Islet of Langerhans (tissue), 1 donor: Measurements from ENCODE around the gene PDGFRB.

Experiments used
- FAIRE-seq: peaks from one replicate; lab custom pipeline; 2011; peaks lifted over from hg19 to GRCh38; lab: Jason Lieb, UNC

Gene PDGFRB

GRCh38 chr5:150081541-150082283, 73.9 kb downstream of the PDGFRB start:
- no peak for FAIRE-seq

GRCh38 chr5:150080696-150081435, 74.8 kb downstream of the PDGFRB start:
- FAIRE-seq: no peak

GRCh38 chr5:150079909-150080461, 75.7 kb downstream of the PDGFRB start:
- FAIRE-seq: no peak

DNA sequence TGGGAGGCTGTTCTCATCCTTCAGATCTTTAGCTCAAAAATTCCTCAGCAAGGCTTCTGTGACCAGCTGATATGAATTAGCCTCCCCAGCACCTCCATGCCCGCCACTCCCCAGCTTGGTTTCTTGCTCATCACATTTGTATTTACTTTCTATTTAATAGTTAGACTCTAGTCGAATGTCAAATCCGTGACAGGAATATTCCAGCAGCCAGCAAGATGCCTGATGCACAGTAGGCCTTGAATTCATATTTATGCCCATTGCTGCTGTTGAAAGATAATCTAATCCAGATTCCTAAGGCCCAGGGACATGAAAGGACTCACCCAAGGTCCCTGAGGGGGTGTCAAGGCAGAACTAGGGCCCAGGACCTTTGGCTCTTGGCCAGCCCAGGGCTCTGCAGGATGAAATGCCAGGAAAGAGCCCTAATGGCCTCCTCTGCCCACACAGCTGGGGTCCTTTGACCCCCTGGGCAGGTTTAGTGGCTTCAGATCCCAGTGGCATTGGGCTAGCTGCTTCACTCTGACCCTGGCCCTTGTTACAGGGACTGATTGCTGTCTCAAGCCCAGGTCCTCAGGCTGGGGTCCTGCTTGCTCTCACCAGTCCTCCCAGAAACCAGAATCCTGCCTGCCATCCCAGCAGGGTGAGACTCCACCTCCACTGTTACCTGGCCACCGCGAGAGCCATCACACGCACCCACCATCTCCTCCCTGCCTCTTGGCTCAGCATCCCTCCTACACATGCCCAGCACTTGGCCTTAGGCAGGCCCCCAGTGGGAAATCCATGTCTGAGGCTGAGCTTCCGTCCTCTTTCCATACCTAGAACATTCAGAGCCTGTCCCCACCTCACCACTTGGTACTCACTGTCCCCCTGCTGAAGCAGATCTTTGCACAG, 76.6 kb downstream of the PDGFRB start:
- no peak for FAIRE-seq

DNA sequence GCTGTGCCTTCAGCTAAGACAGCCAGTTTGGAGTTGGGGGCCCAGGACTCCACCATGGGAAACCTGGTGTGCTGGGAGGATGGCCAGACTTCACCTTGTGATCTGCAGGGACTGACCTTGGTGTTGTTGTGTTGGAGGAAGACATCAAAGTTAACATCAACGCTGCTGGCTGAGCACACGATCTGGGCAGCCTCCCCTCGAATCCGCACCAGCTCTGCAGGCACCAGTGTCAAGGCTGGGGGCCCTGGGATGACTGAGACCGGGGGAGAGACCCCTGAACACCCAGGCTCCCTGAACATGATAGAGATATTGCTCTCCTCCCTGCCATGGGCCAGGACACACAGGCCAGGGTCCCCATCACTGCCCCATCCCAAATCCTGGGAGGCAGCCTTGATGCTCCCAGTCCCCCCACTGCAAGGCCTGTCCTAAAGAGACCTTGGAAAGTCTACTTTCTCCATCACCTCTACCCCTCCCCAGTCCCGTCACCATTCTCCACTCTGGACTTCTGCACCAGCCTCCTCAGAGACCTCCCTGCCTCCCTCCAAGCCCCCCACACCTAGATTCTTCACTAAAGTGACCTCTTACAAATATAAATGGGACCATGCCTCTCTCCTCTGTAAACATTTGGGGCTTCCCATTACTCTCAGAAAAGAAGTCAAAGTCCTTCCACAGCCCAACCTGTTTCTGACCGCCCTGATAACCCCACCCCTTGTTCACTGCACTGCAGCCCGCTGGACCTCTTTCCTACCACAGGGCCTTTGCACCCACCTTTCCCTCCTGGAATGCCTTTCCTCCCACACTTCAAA, 77.4 kb downstream of the PDGFRB start:
- no peak for FAIRE-seq

DNA sequence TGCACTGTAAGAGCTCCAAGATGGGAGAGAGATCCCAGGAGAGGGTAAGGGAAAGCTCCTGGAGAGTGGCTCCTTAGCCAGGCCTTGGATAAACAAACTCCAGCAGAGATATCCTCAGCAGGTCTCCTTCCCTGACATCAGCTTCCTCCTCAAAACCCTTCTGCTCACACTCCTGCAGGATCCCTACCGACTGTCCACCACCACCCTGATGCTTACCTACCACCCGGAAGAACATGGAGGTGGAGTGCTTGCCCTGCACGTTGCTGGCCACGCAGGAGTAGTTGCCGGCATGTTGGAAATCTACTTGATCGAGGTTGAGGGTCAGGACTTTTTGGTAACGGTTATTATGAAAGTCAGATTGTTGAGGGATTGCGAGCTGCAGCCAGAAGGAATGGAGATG, 78.6 kb downstream of the PDGFRB start:
- FAIRE-seq: no peak

DNA sequence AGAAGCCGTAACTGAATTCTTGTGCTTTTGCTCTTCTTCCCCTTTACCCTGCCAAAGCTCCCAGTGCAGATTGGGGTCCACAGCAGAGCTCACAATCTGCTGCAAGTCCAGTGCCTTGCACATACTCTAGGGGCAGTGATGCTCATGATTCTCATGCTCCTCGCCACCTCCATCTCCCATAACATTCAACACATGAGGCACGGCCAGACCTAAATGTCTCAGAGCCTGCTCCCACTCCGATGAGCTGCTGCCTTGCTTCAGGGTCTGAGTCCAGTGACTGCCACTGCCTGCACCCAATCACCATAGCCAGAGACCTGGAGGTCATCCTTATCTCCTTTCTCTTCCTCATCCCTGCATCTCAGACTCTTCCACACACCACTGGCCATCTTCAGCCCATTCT, 79.8 kb downstream of the PDGFRB start:
- no peak for FAIRE-seq

DNA sequence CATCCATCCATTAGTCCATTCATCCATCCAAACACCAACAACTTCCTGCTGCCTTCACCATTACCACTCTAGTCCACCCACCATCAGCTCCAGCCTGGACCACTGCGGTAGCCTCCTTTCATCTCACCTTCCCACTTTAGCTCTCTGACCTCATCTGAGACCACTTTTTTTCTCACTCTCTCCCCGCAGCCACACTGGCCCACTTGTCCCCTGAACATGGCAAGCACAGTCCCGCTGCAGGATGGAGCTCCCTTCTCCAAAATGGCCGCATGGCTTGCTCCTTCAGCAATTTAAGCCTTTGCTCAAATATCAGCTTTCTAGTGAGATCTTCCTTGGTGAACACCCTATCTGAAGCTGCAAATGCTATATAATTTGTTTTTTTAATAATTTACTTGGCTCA, 80.4 kb downstream of the PDGFRB start:
- no peak for FAIRE-seq

DNA sequence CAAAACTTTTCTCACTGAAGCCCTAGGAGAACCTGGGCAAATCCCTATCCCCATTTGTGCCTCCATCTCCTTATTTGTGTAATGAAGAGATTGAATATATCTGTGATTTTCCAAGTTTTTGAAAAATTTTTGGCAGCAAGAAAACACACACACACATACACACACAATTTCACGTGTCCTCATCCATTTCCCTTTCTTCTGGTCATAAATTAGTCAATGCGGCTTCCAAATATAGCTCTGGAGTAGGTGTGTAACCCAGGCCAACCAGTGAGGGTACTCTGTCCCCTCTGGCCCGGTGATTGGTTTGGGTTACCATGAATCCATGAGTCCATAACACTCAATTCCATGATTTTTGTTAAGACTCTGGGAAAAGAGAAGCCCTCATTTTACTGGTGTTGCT, 82.0 kb downstream of the PDGFRB start:
- FAIRE-seq: no peak

DNA sequence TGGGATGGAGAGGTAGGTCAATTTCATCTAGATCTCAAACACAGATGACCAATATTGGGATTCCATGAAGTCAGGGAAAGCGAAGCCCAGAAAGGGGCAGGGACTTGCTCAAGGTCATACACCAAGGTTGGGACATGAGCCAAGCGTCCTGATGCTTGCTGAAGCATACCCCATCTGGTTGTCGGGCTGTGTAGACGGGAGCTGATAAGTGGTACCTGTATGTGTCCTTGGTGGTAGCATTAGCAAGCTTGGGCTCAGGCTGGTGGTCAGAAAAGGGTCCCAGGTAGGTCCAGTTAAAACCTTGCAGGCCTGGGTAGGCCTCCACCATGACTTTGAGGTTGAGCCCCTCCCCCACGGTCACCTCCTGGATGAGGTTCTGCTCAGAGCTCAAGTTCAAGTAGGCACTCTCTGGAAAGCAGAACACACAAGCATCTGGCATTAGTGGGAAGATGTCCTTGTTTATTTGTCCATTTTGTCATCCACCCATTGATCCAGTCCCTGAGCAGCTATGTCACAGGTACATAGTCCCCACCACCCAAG, 82.5 kb downstream of the PDGFRB start:
- no peak for FAIRE-seq

DNA sequence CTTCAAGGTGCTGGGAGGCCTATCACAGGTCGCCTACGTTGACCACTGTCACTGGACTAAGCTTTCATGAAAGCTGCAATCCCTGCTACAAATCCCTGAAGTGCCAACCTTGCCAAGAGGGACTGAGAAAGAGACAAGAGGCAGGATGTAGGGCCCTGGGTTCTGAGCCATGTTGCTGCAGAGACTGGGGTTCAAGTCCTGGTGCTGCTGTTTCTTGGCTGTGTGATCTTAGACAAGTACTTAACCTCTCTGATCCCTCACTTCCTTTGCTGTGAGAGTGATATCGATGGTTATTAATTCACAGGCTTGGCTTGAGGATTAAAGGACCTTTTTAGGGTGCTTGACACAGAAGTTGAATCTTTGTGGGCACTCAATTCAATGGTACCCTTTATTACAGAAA, 84.8 kb downstream of the PDGFRB start:
- no peak for FAIRE-seq

- FAIRE-seq: no peak
Measured at GRCh38 chr5:150069672-150070627, 85.7 kb downstream of the PDGFRB start.

DNA sequence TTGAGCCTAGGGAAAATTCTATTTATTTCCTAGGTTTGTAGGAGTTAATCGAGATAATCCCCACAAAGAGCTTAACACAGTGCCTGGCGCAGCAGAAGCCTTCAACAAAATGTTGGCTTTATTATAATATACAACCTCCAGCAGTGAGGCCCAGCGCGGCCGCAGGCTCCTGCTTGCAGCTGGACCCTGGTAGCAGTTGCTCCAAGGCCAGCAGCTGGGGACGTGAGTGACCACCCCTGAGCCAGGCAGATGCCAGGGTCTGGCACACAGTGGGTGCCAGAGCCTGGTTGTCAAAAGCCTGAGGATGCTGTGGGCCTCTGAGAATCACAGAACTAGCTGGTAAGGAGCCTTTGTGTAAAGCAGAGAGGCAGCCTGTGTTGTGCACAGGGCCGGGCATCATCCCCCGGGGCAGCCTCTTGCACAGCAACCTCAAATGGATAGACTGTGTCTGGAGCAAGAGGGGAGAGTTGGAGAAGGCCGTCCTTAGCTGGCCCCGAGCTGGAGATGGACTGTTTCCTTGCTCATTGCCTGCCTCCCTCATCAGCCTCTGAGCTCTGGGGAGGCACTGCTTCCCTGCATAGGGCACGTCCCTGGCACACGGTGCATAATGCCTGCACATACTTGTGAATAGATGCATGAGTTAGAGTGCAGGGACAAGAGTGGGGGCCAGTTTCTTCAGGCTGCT, 86.5 kb downstream of the PDGFRB start:
- no peak for FAIRE-seq

GRCh38 chr5:150068472-150068871, 87.2 kb downstream of the PDGFRB start:
- no peak for FAIRE-seq

GRCh38 chr5:150068071-150068470, 87.6 kb downstream of the PDGFRB start:
- no peak for FAIRE-seq

GRCh38 chr5:150067405-150067960, 88.2 kb downstream of the PDGFRB start:
- no peak for FAIRE-seq

DNA sequence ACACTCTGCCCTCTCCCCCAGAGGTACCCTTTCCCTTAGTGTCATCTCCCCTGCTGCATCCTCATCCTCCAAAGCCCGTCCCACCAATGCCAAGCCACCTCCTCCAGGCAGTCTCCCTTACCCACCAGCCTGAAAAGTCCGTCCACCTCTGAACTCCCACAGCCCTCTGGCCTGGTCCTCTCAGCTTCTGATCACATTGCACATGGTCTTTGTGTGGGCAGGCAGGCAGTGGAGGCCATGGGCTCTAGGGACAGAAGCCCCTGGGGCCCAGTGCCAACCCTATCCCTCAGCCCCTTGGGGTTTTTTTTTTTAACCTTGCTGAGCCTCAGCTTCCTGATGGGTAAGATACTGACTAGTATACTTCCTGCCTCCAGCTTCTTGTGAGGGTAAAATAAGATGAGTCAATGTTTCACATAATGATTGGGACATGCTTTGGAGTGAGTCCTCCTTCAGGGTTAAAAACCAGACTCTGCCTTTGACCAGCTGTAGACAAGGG, 88.7 kb downstream of the PDGFRB start:
- no peak for FAIRE-seq

DNA sequence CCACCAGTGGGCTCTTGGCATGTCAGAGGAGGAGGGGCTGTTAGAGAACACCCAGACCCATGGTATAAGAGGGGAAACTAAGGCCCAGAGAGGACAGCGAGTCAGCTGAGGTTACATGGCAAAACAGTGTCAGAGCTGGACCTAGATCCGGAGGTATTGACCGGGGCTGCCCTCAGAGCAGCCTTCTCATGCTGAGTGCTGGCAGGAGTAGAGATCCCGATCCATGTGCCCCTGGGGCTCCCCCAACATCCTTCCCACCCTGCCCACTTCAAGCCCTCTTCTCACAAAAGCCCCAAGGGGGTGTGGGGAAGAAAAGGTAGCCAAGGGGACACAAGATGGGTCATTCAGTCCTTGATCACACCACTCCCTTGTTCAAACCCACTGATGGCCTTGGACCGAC, 89.2 kb downstream of the PDGFRB start:
- FAIRE-seq: no peak

DNA sequence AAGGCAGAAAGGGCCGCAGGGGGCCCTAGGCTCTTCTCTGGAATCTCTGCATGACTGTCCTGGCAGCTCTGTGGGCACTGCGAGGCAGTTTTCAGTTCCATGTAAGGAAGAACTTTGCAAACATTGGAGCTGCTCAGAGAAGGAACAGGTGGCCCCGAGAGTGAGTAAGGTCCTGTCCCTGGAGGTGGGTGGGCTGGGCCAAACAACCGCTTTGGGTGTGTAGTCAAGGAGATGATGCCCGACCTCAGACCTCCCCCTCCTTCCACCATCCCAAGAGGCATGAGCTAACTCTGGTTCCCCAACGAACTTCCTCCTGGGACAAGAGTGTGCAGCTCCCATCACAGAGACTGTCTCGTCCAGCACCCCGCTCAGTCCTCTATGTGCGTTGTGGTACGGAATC, 89.8 kb downstream of the PDGFRB start:
- FAIRE-seq: no peak
